ACC112 (cell line): ENCODE results near the gene NFIX.

ENCODE experiments used
- H2AFZ ChIP-seq: fragments of 200-600 bp; sonication (generic); one replicate; pipeline ENCODE4 v1.6.0; 2017; ENCODE audit warnings: antibody characterized with exemption, low read length; ENCODE audit not compliant: unreplicated experiment
- H3K27ac ChIP-seq: fragments of 200-600 bp; sonication (generic); 2 replicates; pipeline ENCODE4 v1.5.1; 2014; ENCODE audit warnings: low read depth, mild to moderate bottlenecking, antibody characterized with exemption, low read length, moderate library complexity
- H3K27me3 ChIP-seq: fragments of 200-600 bp; sonication (generic); 2 replicates; pipeline ENCODE4 v1.6.1; 2014; ENCODE audit warnings: mild to moderate bottlenecking, antibody characterized with exemption, low read length, moderate library complexity, mixed read lengths; ENCODE audit not compliant: insufficient read depth
- H3K36me3 ChIP-seq: fragments of 200-600 bp; sonication (generic); 2 replicates; pipeline ENCODE4 v1.6.1; 2016; ENCODE audit warnings: mild to moderate bottlenecking, antibody characterized with exemption, low read length, moderate library complexity, mixed read lengths; ENCODE audit not compliant: insufficient read depth
- H3K4me1 ChIP-seq: fragments of 200-600 bp; sonication (generic); one replicate; pipeline ENCODE4 v1.6.1; 2016; ENCODE audit warnings: low read length, mixed read lengths; ENCODE audit not compliant: insufficient read depth, unreplicated experiment, control insufficient read depth
- H3K4me3 ChIP-seq: fragments of 200-600 bp; sonication (generic); 2 replicates; pipeline ENCODE4 v1.5.1; 2014; ENCODE audit warnings: mild to moderate bottlenecking, low read depth, low read length
- H3K79me2 ChIP-seq: fragments of 200-600 bp; sonication (generic); one replicate; pipeline ENCODE4 v1.6.0; 2016; ENCODE audit warnings: low read length; ENCODE audit not compliant: control insufficient read depth, unreplicated experiment, insufficient read depth

The NFIX gene

GRCh38 chr19:13071444-13072187 is 76.3 kb downstream of the NFIX start:
- Histone ChIP-seq H3K4me1 (no peaks in the 10 kb centered on the region), H3K79me2 (peaks cover 5% of the 10 kb centered on the region), H2AFZ (no peak overlapping the region), H3K4me3 (no peak overlapping the region), H3K36me3 (no peaks in the 10 kb centered on the region), H3K27me3 (no peaks in the 10 kb centered on the region), H3K27ac (no peak overlapping the region)

- no peak overlapping the region for H3K27ac ChIP-seq
- H3K79me2 ChIP-seq: peaks cover 5% of the 10 kb centered on the region
- H2AFZ ChIP-seq: no peak overlapping the region
- no peaks in the 10 kb centered on the region for H3K4me1 ChIP-seq
- H3K36me3 ChIP-seq: no peaks in the 10 kb centered on the region
- no peaks in the 10 kb centered on the region for H3K27me3 ChIP-seq
- H3K4me3 ChIP-seq: no peak overlapping the region
Observed at GRCh38 chr19:13072188-13072908, 77.1 kb downstream of the NFIX start.

GRCh38 chr19:13073263-13073662 is 78.0 kb downstream of the NFIX start:
- H3K27ac ChIP-seq: no peak overlapping the region
- no peaks in the 10 kb centered on the region for H3K36me3 ChIP-seq
- H2AFZ ChIP-seq: no peak overlapping the region
- H3K27me3 ChIP-seq: no peaks in the 10 kb centered on the region
- no peak overlapping the region for H3K4me3 ChIP-seq
- H3K79me2 ChIP-seq: peaks cover 3% of the 10 kb centered on the region
- no peaks in the 10 kb centered on the region for H3K4me1 ChIP-seq

GRCh38 chr19:13074378-13074777 is 79.1 kb downstream of the NFIX start:
- H3K27me3 ChIP-seq: no peaks in the 10 kb centered on the region
- H3K79me2 ChIP-seq: no peaks in the 10 kb centered on the region
- no peak overlapping the region for H2AFZ ChIP-seq
- no peak overlapping the region for H3K4me3 ChIP-seq
- H3K4me1 ChIP-seq: peaks cover 9% of the 10 kb centered on the region
- H3K36me3 ChIP-seq: no peaks in the 10 kb centered on the region
- H3K27ac ChIP-seq: no peak overlapping the region

GRCh38 chr19:13076320-13076719 is 81.0 kb downstream of the NFIX start:
- no peaks in the 10 kb centered on the region for H3K79me2 ChIP-seq
- H3K27me3 ChIP-seq: no peaks in the 10 kb centered on the region
- H3K4me1 ChIP-seq: peaks cover 15% of the 10 kb centered on the region
- H3K4me3 ChIP-seq: no peak overlapping the region
- H3K36me3 ChIP-seq: no peaks in the 10 kb centered on the region; the same call in 1 of the 2 replicates
- H2AFZ ChIP-seq: no peak overlapping the region
- no peak overlapping the region for H3K27ac ChIP-seq

GRCh38 chr19:13076787-13077186 is 81.5 kb downstream of the NFIX start:
- Histone ChIP-seq H3K79me2 (no peaks in the 10 kb centered on the region), H3K4me3 (no peak overlapping the region)

GRCh38 chr19:13077240-13077639 is 82.0 kb downstream of the NFIX start:
- no peaks in the 10 kb centered on the region; the same call in 1 of the 2 replicates for H3K36me3 ChIP-seq
- H3K4me3 ChIP-seq: no peak overlapping the region
- peaks cover 15% of the 10 kb centered on the region for H3K4me1 ChIP-seq
- no peaks in the 10 kb centered on the region for H3K79me2 ChIP-seq
- no peak overlapping the region for H2AFZ ChIP-seq
- no peaks in the 10 kb centered on the region for H3K27me3 ChIP-seq
- no peak overlapping the region for H3K27ac ChIP-seq

More at GRCh38 chr19:13076787-13077186, 81.5 kb downstream of the NFIX start:
- no peaks in the 10 kb centered on the region; the same call in 1 of the 2 replicates for H3K36me3 ChIP-seq
- no peak overlapping the region for H3K27ac ChIP-seq
- H3K27me3 ChIP-seq: no peaks in the 10 kb centered on the region
- H2AFZ ChIP-seq: no peak overlapping the region
- H3K4me1 ChIP-seq: peaks cover 15% of the 10 kb centered on the region

GRCh38 chr19:13078381-13078780 is 83.1 kb downstream of the NFIX start:
- Histone ChIP-seq H3K4me1 (peaks cover 15% of the 10 kb centered on the region), H3K27me3 (no peaks in the 10 kb centered on the region), H3K79me2 (no peaks in the 10 kb centered on the region), H3K36me3 (no peaks in the 10 kb centered on the region; the same call in 1 of the 2 replicates), H3K4me3 (no peak overlapping the region), H3K27ac (no peak overlapping the region), H2AFZ (no peak overlapping the region)

GRCh38 chr19:13078897-13079541 is 83.7 kb downstream of the NFIX start:
- H3K27ac ChIP-seq: no peak overlapping the region
- H3K36me3 ChIP-seq: no peaks in the 10 kb centered on the region; the same call in 1 of the 2 replicates
- no peaks in the 10 kb centered on the region for H3K79me2 ChIP-seq
- no peak overlapping the region for H2AFZ ChIP-seq
- peaks cover 15% of the 10 kb centered on the region for H3K4me1 ChIP-seq
- H3K4me3 ChIP-seq: no peak overlapping the region
- H3K27me3 ChIP-seq: no peaks in the 10 kb centered on the region

- no peak overlapping the region for H3K4me3 ChIP-seq
- no peaks in the 10 kb centered on the region; the same call in 1 of the 2 replicates for H3K36me3 ChIP-seq
- H2AFZ ChIP-seq: no peak overlapping the region
- H3K79me2 ChIP-seq: no peaks in the 10 kb centered on the region
- H3K4me1 ChIP-seq: peaks cover 15% of the 10 kb centered on the region
- no peaks in the 10 kb centered on the region for H3K27me3 ChIP-seq
- no peak overlapping the region; the same call in 1 of the 2 replicates for H3K27ac ChIP-seq
Observed at GRCh38 chr19:13079542-13079986, 84.3 kb downstream of the NFIX start.
